HG02885 (cell line): Measurements from ENCODE around the gene SPPL3.
A peak's percentile ranks its signal among the peaks of the same experiment; 100 is the strongest.
"Not testable (repeated sequence)": the region's sequence is repeated elsewhere in the genome, so short reads cannot be mapped to it uniquely, and the experiment has no call there.

Experiments used
- ATAC-seq: cut with Tn5 transposase; IDR thresholded peaks from one replicate; pipeline ENCODE4 v1.9.1; 2021; ENCODE audit warnings: mild to moderate bottlenecking; ENCODE audit not compliant: unreplicated experiment, poor library complexity

The SPPL3 gene

GRCh38 chr12:120904197-120904773 is at the start of gene SPPL3:
TSS of gene SPPL3 (minus strand) at chr12:120904358. CDS start at chr12:120903867, 491 bp downstream.
- peak; percentile 71 for ATAC-seq

GRCh38 chr12:120950807-120951206 is 46.6 kb upstream of the SPPL3 start:
- ATAC-seq: no peak

- not testable (repeated sequence) for ATAC-seq
Measured at GRCh38 chr12:120950260-120950799, 46.2 kb upstream of the SPPL3 start.

GRCh38 chr12:120945516-120945915 is 41.4 kb upstream of the SPPL3 start:
- not testable (repeated sequence) for ATAC-seq

- ATAC-seq: no peak
Measured at GRCh38 chr12:120944645-120945217, 40.6 kb upstream of the SPPL3 start.

GRCh38 chr12:120943482-120943881 is 39.3 kb upstream of the SPPL3 start:
- ATAC-seq: no peak

GRCh38 chr12:120941846-120942405 is 37.8 kb upstream of the SPPL3 start:
- ATAC-seq: no peak

GRCh38 chr12:120941412-120941811 is 37.3 kb upstream of the SPPL3 start:
- no peak for ATAC-seq

GRCh38 chr12:120940799-120941198 is 36.6 kb upstream of the SPPL3 start:
- ATAC-seq: no peak

GRCh38 chr12:120940006-120940405 is 35.8 kb upstream of the SPPL3 start:
- no peak for ATAC-seq

GRCh38 chr12:120939523-120939922 is 35.4 kb upstream of the SPPL3 start:
- ATAC-seq: no peak

- no peak for ATAC-seq
Measured at GRCh38 chr12:120938496-120938895, 34.3 kb upstream of the SPPL3 start.

GRCh38 chr12:120936197-120936596 is 32.0 kb upstream of the SPPL3 start:
- no peak for ATAC-seq

- no peak for ATAC-seq
Measured at GRCh38 chr12:120933786-120934185, 29.6 kb upstream of the SPPL3 start.

GRCh38 chr12:120932956-120933526 is 28.9 kb upstream of the SPPL3 start:
- no peak for ATAC-seq

- no peak for ATAC-seq
Measured at GRCh38 chr12:120932058-120932457, 27.9 kb upstream of the SPPL3 start.

- no peak for ATAC-seq
Measured at GRCh38 chr12:120930032-120930431, 25.9 kb upstream of the SPPL3 start.

- no peak for ATAC-seq
Measured at GRCh38 chr12:120928864-120929652, 24.9 kb upstream of the SPPL3 start.

- ATAC-seq: no peak
Measured at GRCh38 chr12:120925740-120926563, 21.8 kb upstream of the SPPL3 start.

- no peak for ATAC-seq
Measured at GRCh38 chr12:120922279-120922678, 18.1 kb upstream of the SPPL3 start.
